Measurements from ENCODE around the gene P2RX1.
"Not testable (repeated sequence)": the region's sequence is repeated elsewhere in the genome, so short reads cannot be mapped to it uniquely, and the experiment has no call there.

Gene P2RX1

GRCh38 chr17:3859940-3860339, 56.3 kb downstream of the P2RX1 start:
- H3K27me3 ChIP-seq (ENCODE audit: insufficient read depth, low read depth, severe bottlenecking) = no peaks in the 10 kb centered on the region
- H3K27ac ChIP-seq = no peak overlapping the region
- no peak for DNase-seq
- no peak overlapping the region for H3K4me3 ChIP-seq (ENCODE audit: low read depth, low read length)
- H3K36me3 ChIP-seq = peaks cover 37% of the 10 kb centered on the region
- H3K9me3 ChIP-seq (ENCODE audit: severe bottlenecking) = no peaks in the 10 kb centered on the region
- TF ChIP-seq CTCF (IDR thresholded peaks at IDR 0.05; ENCODE audit: low read depth, low read length) = no peak

- no peak overlapping the region for H3K27ac ChIP-seq
- H3K27me3 ChIP-seq (ENCODE audit: insufficient read depth, low read depth, severe bottlenecking) = no peaks in the 10 kb centered on the region
- no peaks in the 10 kb centered on the region for H3K9me3 ChIP-seq (ENCODE audit: severe bottlenecking)
- H3K4me3 ChIP-seq (ENCODE audit: low read depth, low read length) = no peak overlapping the region
- TF ChIP-seq CTCF (IDR thresholded peaks at IDR 0.05; ENCODE audit: low read depth, low read length) = no peak
- no peak for DNase-seq
- peaks cover 29% of the 10 kb centered on the region for H3K36me3 ChIP-seq
These were observed 58.8 kb downstream of the P2RX1 start for GRCh38 chr17:3857261-3858105.

- not testable (repeated sequence) for H3K36me3 ChIP-seq; H3K9me3 ChIP-seq (ENCODE audit: severe bottlenecking); H3K4me3 ChIP-seq (ENCODE audit: low read depth, low read length); H3K27me3 ChIP-seq (ENCODE audit: insufficient read depth, low read depth, severe bottlenecking); H3K27ac ChIP-seq; DNase-seq
These were observed 62.1 kb downstream of the P2RX1 start for GRCh38 chr17:3854204-3854603.

GRCh38 chr17:3852561-3852960, 63.7 kb downstream of the P2RX1 start:
- Histone ChIP-seq H3K36me3 (no peaks in the 10 kb centered on the region), H3K4me3 (ENCODE audit: low read depth, low read length) (no peak overlapping the region), H3K27ac (no peak overlapping the region), H3K27me3 (ENCODE audit: insufficient read depth, low read depth, severe bottlenecking) (no peaks in the 10 kb centered on the region), H3K9me3 (ENCODE audit: severe bottlenecking) (no peaks in the 10 kb centered on the region)
- TF ChIP-seq CTCF (IDR thresholded peaks at IDR 0.05; ENCODE audit: low read depth, low read length) = no peak
- DNase-seq = no peak

- no peak overlapping the region for H3K4me3 ChIP-seq (ENCODE audit: low read depth, low read length)
- no peak for TF ChIP-seq CTCF (IDR thresholded peaks at IDR 0.05; ENCODE audit: low read depth, low read length)
- H3K36me3 ChIP-seq = no peaks in the 10 kb centered on the region
- no peaks in the 10 kb centered on the region for H3K27me3 ChIP-seq (ENCODE audit: insufficient read depth, low read depth, severe bottlenecking)
- H3K27ac ChIP-seq = no peak overlapping the region
- DNase-seq = no peak
- no peaks in the 10 kb centered on the region for H3K9me3 ChIP-seq (ENCODE audit: severe bottlenecking)
These were observed 64.7 kb downstream of the P2RX1 start for GRCh38 chr17:3851461-3852100.

GRCh38 chr17:3848229-3848835, 67.9 kb downstream of the P2RX1 start:
- DNase-seq = no peak
- Histone ChIP-seq H3K36me3 (peaks cover 14% of the 10 kb centered on the region), H3K27me3 (ENCODE audit: insufficient read depth, low read depth, severe bottlenecking) (no peaks in the 10 kb centered on the region), H3K9me3 (ENCODE audit: severe bottlenecking) (no peaks in the 10 kb centered on the region), H3K4me3 (ENCODE audit: low read depth, low read length) (no peak overlapping the region), H3K27ac (no peak overlapping the region)
- TF ChIP-seq CTCF (IDR thresholded peaks at IDR 0.05; ENCODE audit: low read depth, low read length) = no peak
